ENCODE results near the gene ATF2. TPM values are rescaled to one million over a fixed set of nuclear protein-coding genes. Genes with fewer than 3 reads are reported as not detected.
A peak's percentile ranks its signal among the peaks of the same experiment; 100 is the strongest.

ATF2 gene
- 10 to 100 TPM; 66.1 to 67.4 TPM for total RNA-seq
- polyA plus RNA-seq = 10 to 100 TPM; 26.2 to 40.2 TPM

- ChIA-PET POLR2A (ENCODE audit: partially characterized antibody) (interaction anchor here (0.5 to 1.5 kb wide), 6 partner anchors 12 to 942 kb away, joined by 3 to 48 read pairs (median 4); partner anchors contain the start of genes ATP5MC3, GPR155 and LNPK), CTCF (ENCODE audit: partially characterized antibody) (interaction anchor here (1.0 to 1.3 kb wide), 4 partner anchors 13 to 249 kb away, joined by 3 to 11 read pairs (median 3); partner anchors contain the start of gene ATP5MC3)
- H3K4me3 Mint-ChIP-seq = peak within 1 kb of the TSS; percentile 94 to 100 (median 100)
- H3K27me3 Mint-ChIP-seq = no peaks in the 10 kb centered on the region
- peak within 1 kb of the TSS; percentile 89 to 98 for H3K4me3 ChIP-seq (ENCODE audit: low read length in 2 of 2)
- peaks cover 42% of the 10 kb centered on the region for H3K4me1 ChIP-seq (ENCODE audit: insufficient read depth, low read length)
- no peaks in the 10 kb centered on the region for H3K27me3 ChIP-seq (ENCODE audit: insufficient read depth, low read length)
- peak within 1 kb of the TSS; percentile 87 to 100 (median 99) for H3K27ac Mint-ChIP-seq
- intact Hi-C loops (cut with micrococcal nuclease) = loop anchor here (1.0 to 10.0 kb wide), 9 partner anchors 13 to 1203 kb away; partner anchors contain the start of genes ATP5MC3, GPR155, LNPK and OLA1
- peak; percentile 96 to 100 (median 99) for DNase-seq
- no peaks in the 10 kb centered on the region for H3K9me3 ChIP-seq (ENCODE audit: control insufficient read depth in 1 of 2, low read length in 2 of 2)
- peaks cover 0 to 2% (median 0%) of the 10 kb centered on the region in 8 donors for H3K9me3 Mint-ChIP-seq
- peaks cover 27 to 73% (median 47%) of the 10 kb centered on the region in 4 donors for H3K4me1 Mint-ChIP-seq
- H3K36me3 Mint-ChIP-seq = peaks cover 4 to 17% of the 10 kb centered on the region in 2 donors
- H3K27ac ChIP-seq (ENCODE audit: low read depth, low read length) = peak within 1 kb of the TSS; percentile 90
- no peaks in the 10 kb centered on the region for H3K36me3 ChIP-seq (ENCODE audit: insufficient read depth, low read length)
Observed at GRCh38 chr2:175167792-175168563, at the start of gene ATF2. Gene ATF2, minus strand, starts transcription at chr2:175168203. Its CDS starts 31,760 bp downstream, at chr2:175136443.

- no peaks in the 10 kb centered on the region for H3K36me3 ChIP-seq (ENCODE audit: insufficient read depth, low read length)
- H3K36me3 Mint-ChIP-seq = no peaks in the 10 kb centered on the region
- peaks cover 0 to 4% (median 3%) of the 10 kb centered on the region in 4 donors for H3K4me1 Mint-ChIP-seq
- no peaks in the 10 kb centered on the region for H3K9me3 ChIP-seq (ENCODE audit: control insufficient read depth in 1 of 2, low read length in 2 of 2)
- no peak overlapping the region for H3K4me3 Mint-ChIP-seq
- H3K27me3 Mint-ChIP-seq = peaks cover 3 to 9% of the 10 kb centered on the region in 2 donors
- ChIA-PET POLR2A (ENCODE audit: partially characterized antibody) (no interaction called here), CTCF (ENCODE audit: partially characterized antibody) (interaction anchor here (0.6 kb wide), 1 partner anchor 22 kb away, joined by 4 read pairs; no protein-coding TSS in a partner anchor)
- H3K27ac ChIP-seq (ENCODE audit: low read depth, low read length) = no peak overlapping the region
- H3K4me1 ChIP-seq (ENCODE audit: insufficient read depth, low read length) = no peaks in the 10 kb centered on the region
- H3K9me3 Mint-ChIP-seq = no peaks in the 10 kb centered on the region
- no peak overlapping the region for H3K4me3 ChIP-seq (ENCODE audit: low read length in 2 of 2)
- H3K27me3 ChIP-seq (ENCODE audit: insufficient read depth, low read length) = no peaks in the 10 kb centered on the region
- intact Hi-C loops (cut with micrococcal nuclease) = no loop called here
- DNase-seq = no peak
- no peak overlapping the region for H3K27ac Mint-ChIP-seq
Observed at GRCh38 chr2:175207741-175208438, 39.9 kb upstream of the ATF2 start.

- H3K4me3 Mint-ChIP-seq = no peak overlapping the region
- no peak overlapping the region for H3K27ac ChIP-seq (ENCODE audit: low read depth, low read length)
- POLR2A ChIA-PET (ENCODE audit: partially characterized antibody) = no interaction called here
Observed at GRCh38 chr2:175206866-175207265, 38.9 kb upstream of the ATF2 start.

GRCh38 chr2:175205523-175205922 is 37.5 kb upstream of the ATF2 start:
- DNase-seq = no peak
- H3K27ac ChIP-seq (ENCODE audit: low read depth, low read length) = no peak overlapping the region
- peaks cover 7 to 14% of the 10 kb centered on the region in 2 donors for H3K27me3 Mint-ChIP-seq
- H3K9me3 ChIP-seq (ENCODE audit: control insufficient read depth in 1 of 2, low read length in 2 of 2) = no peaks in the 10 kb centered on the region
- H3K27me3 ChIP-seq (ENCODE audit: insufficient read depth, low read length) = no peaks in the 10 kb centered on the region
- POLR2A ChIA-PET (ENCODE audit: partially characterized antibody) = no interaction called here
- intact Hi-C loops (cut with micrococcal nuclease) = no loop called here
- peaks cover 0 to 4% (median 3%) of the 10 kb centered on the region in 4 donors for H3K4me1 Mint-ChIP-seq
- H3K4me1 ChIP-seq (ENCODE audit: insufficient read depth, low read length) = no peaks in the 10 kb centered on the region
- no peaks in the 10 kb centered on the region for H3K9me3 Mint-ChIP-seq
- H3K27ac Mint-ChIP-seq = no peak overlapping the region
- no peaks in the 10 kb centered on the region for H3K36me3 Mint-ChIP-seq
- CTCF ChIA-PET (ENCODE audit: partially characterized antibody) = interaction anchor here (0.7 to 2.8 kb wide), 2 partner anchors 28 to 47 kb away, joined by 4 to 9 read pairs; no protein-coding TSS in a partner anchor
- no peak overlapping the region for H3K4me3 Mint-ChIP-seq
- H3K36me3 ChIP-seq (ENCODE audit: insufficient read depth, low read length) = no peaks in the 10 kb centered on the region
- H3K4me3 ChIP-seq (ENCODE audit: low read length in 2 of 2) = no peak overlapping the region

More at GRCh38 chr2:175206866-175207265, 38.9 kb upstream of the ATF2 start:
- Histone ChIP-seq H3K27me3 (ENCODE audit: insufficient read depth, low read length) (no peaks in the 10 kb centered on the region), H3K9me3 (ENCODE audit: control insufficient read depth in 1 of 2, low read length in 2 of 2) (no peaks in the 10 kb centered on the region), H3K36me3 (ENCODE audit: insufficient read depth, low read length) (no peaks in the 10 kb centered on the region), H3K4me1 (ENCODE audit: insufficient read depth, low read length) (no peaks in the 10 kb centered on the region), H3K4me3 (ENCODE audit: low read length in 2 of 2) (no peak overlapping the region)
- Mint-ChIP-seq H3K4me1 (peaks cover 0 to 4% (median 3%) of the 10 kb centered on the region in 4 donors), H3K27me3 (peaks cover 1 to 8% of the 10 kb centered on the region in 2 donors), H3K36me3 (no peaks in the 10 kb centered on the region), H3K9me3 (no peaks in the 10 kb centered on the region), H3K27ac (no peak overlapping the region)
- CTCF ChIA-PET (ENCODE audit: partially characterized antibody) = interaction anchor here (0.5 kb wide), 1 partner anchor 79 kb away, joined by 3 read pairs; no protein-coding TSS in a partner anchor
- no peak for DNase-seq
- intact Hi-C loops (cut with micrococcal nuclease) = no loop called here

GRCh38 chr2:175203621-175204496 is 35.9 kb upstream of the ATF2 start:
- peaks cover 8 to 14% of the 10 kb centered on the region in 2 donors for H3K27me3 Mint-ChIP-seq
- no peaks in the 10 kb centered on the region for H3K36me3 ChIP-seq (ENCODE audit: insufficient read depth, low read length)
- DNase-seq = peak; percentile 16 to 38 (median 22)
- H3K4me3 ChIP-seq (ENCODE audit: low read length in 2 of 2) = no peak overlapping the region
- no peaks in the 10 kb centered on the region for H3K27me3 ChIP-seq (ENCODE audit: insufficient read depth, low read length)
- H3K27ac ChIP-seq (ENCODE audit: low read depth, low read length) = no peak overlapping the region
- H3K27ac Mint-ChIP-seq = no peak overlapping the region
- ChIA-PET CTCF (ENCODE audit: partially characterized antibody) (interaction anchor here (0.7 to 2.8 kb wide), 7 partner anchors 11 to 894 kb away, joined by 3 to 9 read pairs (median 4); no protein-coding TSS in a partner anchor), POLR2A (ENCODE audit: partially characterized antibody) (no interaction called here)
- H3K4me1 Mint-ChIP-seq = peaks cover 0 to 4% (median 3%) of the 10 kb centered on the region in 4 donors
- no peaks in the 10 kb centered on the region for H3K4me1 ChIP-seq (ENCODE audit: insufficient read depth, low read length)
- H3K9me3 Mint-ChIP-seq = peaks cover 0 to 6% (median 0%) of the 10 kb centered on the region in 8 donors
- intact Hi-C loops (cut with micrococcal nuclease) = no loop called here
- H3K4me3 Mint-ChIP-seq = no peak overlapping the region
- no peaks in the 10 kb centered on the region for H3K9me3 ChIP-seq (ENCODE audit: control insufficient read depth in 1 of 2, low read length in 2 of 2)
- H3K36me3 Mint-ChIP-seq = no peaks in the 10 kb centered on the region

- Histone ChIP-seq H3K4me3 (ENCODE audit: low read length in 2 of 2) (no peak overlapping the region), H3K9me3 (ENCODE audit: control insufficient read depth in 1 of 2, low read length in 2 of 2) (no peaks in the 10 kb centered on the region), H3K27me3 (ENCODE audit: insufficient read depth, low read length) (no peaks in the 10 kb centered on the region), H3K4me1 (ENCODE audit: insufficient read depth, low read length) (no peaks in the 10 kb centered on the region), H3K36me3 (ENCODE audit: insufficient read depth, low read length) (no peaks in the 10 kb centered on the region), H3K27ac (ENCODE audit: low read depth, low read length) (no peak overlapping the region)
- H3K9me3 Mint-ChIP-seq = peaks cover 2 to 14% (median 4%) of the 10 kb centered on the region in 8 donors
- H3K4me1 Mint-ChIP-seq = peaks cover 0 to 4% (median 3%) of the 10 kb centered on the region in 4 donors
- H3K27ac Mint-ChIP-seq = no peak overlapping the region
- ChIA-PET POLR2A (ENCODE audit: partially characterized antibody) (no interaction called here), CTCF (ENCODE audit: partially characterized antibody) (interaction anchor here (0.6 to 1.2 kb wide), 2 partner anchors 56 to 1257 kb away, joined by 4 read pairs; no protein-coding TSS in a partner anchor)
- H3K36me3 Mint-ChIP-seq = no peaks in the 10 kb centered on the region
- DNase-seq = no peak
- intact Hi-C loops (cut with micrococcal nuclease) = no loop called here
- H3K27me3 Mint-ChIP-seq = peaks cover 17 to 20% of the 10 kb centered on the region in 2 donors
- H3K4me3 Mint-ChIP-seq = no peak overlapping the region
Observed at GRCh38 chr2:175195012-175195411, 27.0 kb upstream of the ATF2 start.
